Measurements from ENCODE around the gene KLC3. TPM values are rescaled to one million over a fixed set of nuclear protein-coding genes. Genes with fewer than 3 reads are reported as not detected.

The KLC3 gene
- total RNA-seq, 1 experiment from 2014 or later, result 4.8 TPM

GRCh38 chr19:45362291-45362690, 21.7 kb downstream of the KLC3 start:
- Histone ChIP-seq H2BK20ac (ENCODE audit: low read depth, low read length, poor library complexity, severe bottlenecking) (no peak overlapping the region), H4K5ac (ENCODE audit: insufficient read length, low read depth, low read length) (no peak overlapping the region), H3K27me3 (ENCODE audit: insufficient read depth, low read length) (no peaks in the 10 kb centered on the region), H3K9me3 (ENCODE audit: control insufficient read depth, low read depth, low read length) (no peaks in the 10 kb centered on the region), H3T11ph (ENCODE audit: low read length) (no peak overlapping the region), H2AFZ (ENCODE audit: low read length) (no peak overlapping the region), H3K79me2 (ENCODE audit: insufficient read depth, low read length) (no peaks in the 10 kb centered on the region), H2BK15ac (ENCODE audit: low read depth, low read length) (no peak overlapping the region), H4K91ac (ENCODE audit: insufficient read length, low read depth, low read length) (no peak overlapping the region), H2BK5ac (ENCODE audit: insufficient read length, low read length) (no peak overlapping the region), H3K14ac (ENCODE audit: insufficient read depth, low read length) (no peak overlapping the region), H3K79me1 (ENCODE audit: insufficient read depth, low read depth, low read length, poor library complexity, severe bottlenecking) (no peaks in the 10 kb centered on the region), H3K9ac (ENCODE audit: extremely low read depth, insufficient read length, low read length) (no peak overlapping the region), H3K18ac (ENCODE audit: insufficient read length, low read depth, low read length) (no peak overlapping the region), H3K4me1 (ENCODE audit: insufficient read depth, low read length) (no peaks in the 10 kb centered on the region), H4K8ac (replicated peaks; ENCODE audit: insufficient read length, low read depth, low read length) (no peak overlapping the region), H3K56ac (ENCODE audit: insufficient read length, low read depth, low read length) (no peak overlapping the region), H3K4me2 (ENCODE audit: insufficient read depth, insufficient read length, low read length) (no peak overlapping the region), H3K23me2 (ENCODE audit: insufficient read length, low read depth, low read length, poor library complexity, severe bottlenecking) (no peaks in the 10 kb centered on the region), H2AK5ac (ENCODE audit: insufficient read length, low read length) (no peak overlapping the region), H3K23ac (ENCODE audit: insufficient read length, low read depth, low read length) (no peak overlapping the region), H3K4ac (ENCODE audit: low read depth, low read length) (no peak overlapping the region), H2BK12ac (ENCODE audit: insufficient read length, low read depth, low read length) (no peak overlapping the region), H3K27ac (ENCODE audit: insufficient read length, low read depth, low read length) (no peak overlapping the region), H2BK120ac (ENCODE audit: low read depth, low read length, poor library complexity, severe bottlenecking) (no peak overlapping the region), H4K20me1 (ENCODE audit: control insufficient read depth, insufficient read depth, insufficient read length) (no peaks in the 10 kb centered on the region)
- TF ChIP-seq CTCF (conservative IDR thresholded peaks at IDR 0.05), result no peak
- H3K27me3 Mint-ChIP-seq (ENCODE audit: low read depth), result no peaks in the 10 kb centered on the region; the same call in 1 of the 2 replicates
- H3K4me3 Mint-ChIP-seq, result no peak overlapping the region
- WGBS (ENCODE audit: extremely low coverage, insufficient read length, low lambda C conversion rate), result no CpG with 5 or more reads among the region's 16 CpGs
- no peaks in the 10 kb centered on the region for H3K9me3 Mint-ChIP-seq
- peaks cover 39 to 69% (median 64%) of the 10 kb centered on the region in 3 experiments for H3K36me3 Mint-ChIP-seq (ENCODE audit: insufficient read depth in 1 of 3, low read depth in 3 of 3)
- no peaks in the 10 kb centered on the region for H3K4me1 Mint-ChIP-seq
- DNase-seq, result no peak
- H3K27ac Mint-ChIP-seq, result no peak overlapping the region

All from H9 (cell line).